ENCODE data around the gene FCN1. TPM values are rescaled to one million over a fixed set of nuclear protein-coding genes. Genes with fewer than 3 reads are reported as not detected.

The FCN1 gene
- total RNA-seq, 1 donor from 2014 or later, result not detected

GRCh38 chr9:134955801-134956200 is 38.1 kb upstream of the FCN1 start:
- Mint-ChIP-seq H3K9me3 (peaks cover 4% of the 10 kb centered on the region), H3K4me3 (no peak overlapping the region), H3K4me1 (ENCODE audit: unreplicated experiment) (no peaks in the 10 kb centered on the region), H3K36me3 (no peaks in the 10 kb centered on the region), H3K27ac (no peak overlapping the region), H3K27me3 (no peaks in the 10 kb centered on the region)
- peak; percentile 47 for DNase-seq (ENCODE audit: extremely low spot score, unreplicated experiment)
- no peak for TF ChIP-seq CTCF (conservative IDR thresholded peaks at IDR 0.05)

GRCh38 chr9:134955156-134955555 is 37.4 kb upstream of the FCN1 start:
- H3K4me3 Mint-ChIP-seq, result no peak overlapping the region
- no peak for TF ChIP-seq CTCF (conservative IDR thresholded peaks at IDR 0.05)
- H3K27ac Mint-ChIP-seq, result no peak overlapping the region
- H3K36me3 Mint-ChIP-seq, result no peaks in the 10 kb centered on the region
- no peaks in the 10 kb centered on the region for H3K4me1 Mint-ChIP-seq (ENCODE audit: unreplicated experiment)
- DNase-seq (ENCODE audit: extremely low spot score, unreplicated experiment), result peak; percentile 32
- peaks cover 4% of the 10 kb centered on the region for H3K9me3 Mint-ChIP-seq
- no peaks in the 10 kb centered on the region for H3K27me3 Mint-ChIP-seq

- no peaks in the 10 kb centered on the region for H3K4me1 Mint-ChIP-seq (ENCODE audit: unreplicated experiment)
- peaks cover 3% of the 10 kb centered on the region for H3K27me3 Mint-ChIP-seq
- no peak for TF ChIP-seq CTCF (conservative IDR thresholded peaks at IDR 0.05)
- H3K4me3 Mint-ChIP-seq, result no peak overlapping the region
- DNase-seq (ENCODE audit: extremely low spot score, unreplicated experiment), result no peak
- no peak overlapping the region for H3K27ac Mint-ChIP-seq
- H3K9me3 Mint-ChIP-seq, result peaks cover 4% of the 10 kb centered on the region
- H3K36me3 Mint-ChIP-seq, result no peaks in the 10 kb centered on the region
Observed at GRCh38 chr9:134951994-134952393, 34.3 kb upstream of the FCN1 start.

GRCh38 chr9:134951461-134951860 is 33.7 kb upstream of the FCN1 start:
- no peaks in the 10 kb centered on the region for H3K4me1 Mint-ChIP-seq (ENCODE audit: unreplicated experiment)
- TF ChIP-seq CTCF (conservative IDR thresholded peaks at IDR 0.05), result no peak
- peaks cover 3% of the 10 kb centered on the region for H3K27me3 Mint-ChIP-seq
- H3K9me3 Mint-ChIP-seq, result peaks cover 4% of the 10 kb centered on the region
- no peak for DNase-seq (ENCODE audit: extremely low spot score, unreplicated experiment)
- H3K36me3 Mint-ChIP-seq, result no peaks in the 10 kb centered on the region
- H3K4me3 Mint-ChIP-seq, result no peak overlapping the region
- H3K27ac Mint-ChIP-seq, result no peak overlapping the region

GRCh38 chr9:134950386-134951210 is 32.9 kb upstream of the FCN1 start:
- no peak for TF ChIP-seq CTCF (conservative IDR thresholded peaks at IDR 0.05)
- no peak overlapping the region for H3K27ac Mint-ChIP-seq
- DNase-seq (ENCODE audit: extremely low spot score, unreplicated experiment), result no peak
- H3K4me1 Mint-ChIP-seq (ENCODE audit: unreplicated experiment), result no peaks in the 10 kb centered on the region
- H3K9me3 Mint-ChIP-seq, result peaks cover 4% of the 10 kb centered on the region
- peaks cover 3% of the 10 kb centered on the region for H3K27me3 Mint-ChIP-seq
- H3K36me3 Mint-ChIP-seq, result no peaks in the 10 kb centered on the region
- H3K4me3 Mint-ChIP-seq, result no peak overlapping the region
